CD4-positive, alpha-beta T cell (primary cell): ENCODE data around the gene HLA-DRB5. TPM values are rescaled to one million over a fixed set of nuclear protein-coding genes. Genes with fewer than 3 reads are reported as not detected.

ENCODE experiments used
- ATAC-seq: fragments of 200-7000 bp; cut with Tn5 transposase; one replicate; pipeline ENCODE4 v1.10.0; 2022; ENCODE audit warnings: mild to moderate bottlenecking; ENCODE audit not compliant: poor library complexity
- CTCF ChIA-PET: fragments of 350-600 bp; sonication (Branson Sonifier 250); formaldehyde crosslinking; loops from one replicate; lab custom pipeline; 2021; ENCODE audit warnings: antibody characterized with exemption, inconsistent platforms; lab: Charles Lee
- POLR2A ChIA-PET: fragments of 350-600 bp; sonication (Branson Sonifier 250); formaldehyde crosslinking; loops from one replicate; lab custom pipeline; 2021; ENCODE audit warnings: antibody characterized with exemption, inconsistent platforms; lab: Charles Lee
- DNase-seq, 14 experiments: peaks; one replicate each; pipeline ENCODE4 v3.0.0-alpha.2; 2013 to 2020; ENCODE audit warnings: mixed read lengths in 2 of 14
- H3K27ac ChIP-seq, 2 donors: one replicate each; pipeline versions ENCODE4 v1.5.1 to v1.7.0; 2013; ENCODE audit warnings: low read length in 2 of 2, low read depth in 1 of 2, mild to moderate bottlenecking in 1 of 2
- H3K27me3 ChIP-seq, 2 experiments: 1 replicate in 1 of 2; 2 replicates in 1 of 2; pipeline versions ENCODE4 v1.6.1 to v1.7.0; 2013; ENCODE audit warnings: low read length in 2 of 2, control low read depth in 1 of 2, mild to moderate bottlenecking in 1 of 2, moderate library complexity in 1 of 2; ENCODE audit not compliant: insufficient read depth in 2 of 2, control insufficient read depth in 1 of 2
- H3K36me3 ChIP-seq: one replicate; pipeline ENCODE4 v1.6.1; 2013; ENCODE audit warnings: low read length, control low read depth; ENCODE audit not compliant: insufficient read depth
- H3K4me1 ChIP-seq: one replicate; pipeline ENCODE4 v1.6.1; 2013; ENCODE audit warnings: low read length, control low read depth; ENCODE audit not compliant: insufficient read depth
- H3K4me3 ChIP-seq: one replicate; pipeline ENCODE4 v1.5.1; 2013; ENCODE audit warnings: mild to moderate bottlenecking, low read length, moderate library complexity
- H3K9me3 ChIP-seq, 2 experiments: 1 replicate in 1 of 2; 2 replicates in 1 of 2; pipeline versions ENCODE4 v1.6.1 to v1.7.0; 2013; ENCODE audit warnings: low read length in 2 of 2, mild to moderate bottlenecking in 2 of 2, control low read depth in 1 of 2, moderate library complexity in 1 of 2; ENCODE audit not compliant: control insufficient read depth in 1 of 2, insufficient read depth in 1 of 2
- H3K27ac Mint-ChIP-seq: one replicate; pipeline ENCODE4 v1.8.0; 2020; ENCODE audit warnings: mixed read lengths
- H3K27me3 Mint-ChIP-seq: one replicate; pipeline ENCODE4 v1.8.0; 2021; ENCODE audit warnings: mixed read lengths
- H3K36me3 Mint-ChIP-seq: one replicate; pipeline ENCODE4 v1.8.0; 2021; ENCODE audit warnings: low read depth, mixed read lengths
- H3K4me1 Mint-ChIP-seq: one replicate; pipeline ENCODE4 v1.8.0; 2021; ENCODE audit warnings: low read depth, mixed read lengths
- H3K4me3 Mint-ChIP-seq: one replicate; pipeline ENCODE4 v1.8.0; 2020; ENCODE audit warnings: mild to moderate bottlenecking, mixed read lengths
- H3K9me3 Mint-ChIP-seq: one replicate; pipeline ENCODE4 v1.8.0; 2020; ENCODE audit warnings: mixed read lengths
- intact Hi-C, 2 experiments: fragments of 100-400 bp; cut with DNase I in 1 of 2; cut with micrococcal nuclease in 1 of 2; formaldehyde crosslinking; loops; one replicate each; pipeline versions ENCODE4 v1.15.1 to v1.9.0; 2023 to 2025; cut with DNase I, micrococcal nuclease
- total RNA-seq, 174 experiments: library from RNA in 2 of 174; stranded (reverse) in 2 of 174; gene quantifications; one replicate each; pipeline ENCODE4 v1.2.3 and lab custom pipeline; 2021 to 2026
- TF ChIP-seq, protein P1 (sequence below): fragments of 200-600 bp; IDR thresholded peaks from one replicate; pipeline ENCODE4 v1.8.0; 2022; ENCODE audit warnings: antibody characterized with exemption, mild to moderate bottlenecking

Gene HLA-DRB5
- total RNA-seq, 2 experiments from 2014 or later = 12.5 to 12.6 TPM

GRCh38 chr6:32566957-32567356, 36.9 kb upstream of the HLA-DRB5 start:
- DNase-seq (no peak), ATAC-seq (no peak)
- H3K27me3 Mint-ChIP-seq = peaks cover 12% of the 10 kb centered on the region
- intact Hi-C loops = no loop called here
- no peaks in the 10 kb centered on the region for H3K27me3 ChIP-seq
- no peaks in the 10 kb centered on the region for H3K9me3 ChIP-seq
- no peaks in the 10 kb centered on the region for H3K9me3 Mint-ChIP-seq
- no peaks in the 10 kb centered on the region for H3K4me1 ChIP-seq
- H3K4me3 ChIP-seq = no peak overlapping the region
- no peak overlapping the region for H3K4me3 Mint-ChIP-seq
- ChIA-PET POLR2A (no interaction called here), CTCF (no interaction called here)
- no peak overlapping the region for H3K27ac ChIP-seq
- no peaks in the 10 kb centered on the region for H3K36me3 Mint-ChIP-seq
- TF ChIP-seq, protein P1, sequence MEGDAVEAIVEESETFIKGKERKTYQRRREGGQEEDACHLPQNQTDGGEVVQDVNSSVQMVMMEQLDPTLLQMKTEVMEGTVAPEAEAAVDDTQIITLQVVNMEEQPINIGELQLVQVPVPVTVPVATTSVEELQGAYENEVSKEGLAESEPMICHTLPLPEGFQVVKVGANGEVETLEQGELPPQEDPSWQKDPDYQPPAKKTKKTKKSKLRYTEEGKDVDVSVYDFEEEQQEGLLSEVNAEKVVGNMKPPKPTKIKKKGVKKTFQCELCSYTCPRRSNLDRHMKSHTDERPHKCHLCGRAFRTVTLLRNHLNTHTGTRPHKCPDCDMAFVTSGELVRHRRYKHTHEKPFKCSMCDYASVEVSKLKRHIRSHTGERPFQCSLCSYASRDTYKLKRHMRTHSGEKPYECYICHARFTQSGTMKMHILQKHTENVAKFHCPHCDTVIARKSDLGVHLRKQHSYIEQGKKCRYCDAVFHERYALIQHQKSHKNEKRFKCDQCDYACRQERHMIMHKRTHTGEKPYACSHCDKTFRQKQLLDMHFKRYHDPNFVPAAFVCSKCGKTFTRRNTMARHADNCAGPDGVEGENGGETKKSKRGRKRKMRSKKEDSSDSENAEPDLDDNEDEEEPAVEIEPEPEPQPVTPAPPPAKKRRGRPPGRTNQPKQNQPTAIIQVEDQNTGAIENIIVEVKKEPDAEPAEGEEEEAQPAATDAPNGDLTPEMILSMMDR = no peak
- no peaks in the 10 kb centered on the region for H3K36me3 ChIP-seq
- no peak overlapping the region for H3K27ac Mint-ChIP-seq
- peaks cover 11% of the 10 kb centered on the region for H3K4me1 Mint-ChIP-seq

- TF ChIP-seq, protein P1 = no peak
Measured at GRCh38 chr6:32565511-32565910, 35.4 kb upstream of the HLA-DRB5 start.

DNA sequence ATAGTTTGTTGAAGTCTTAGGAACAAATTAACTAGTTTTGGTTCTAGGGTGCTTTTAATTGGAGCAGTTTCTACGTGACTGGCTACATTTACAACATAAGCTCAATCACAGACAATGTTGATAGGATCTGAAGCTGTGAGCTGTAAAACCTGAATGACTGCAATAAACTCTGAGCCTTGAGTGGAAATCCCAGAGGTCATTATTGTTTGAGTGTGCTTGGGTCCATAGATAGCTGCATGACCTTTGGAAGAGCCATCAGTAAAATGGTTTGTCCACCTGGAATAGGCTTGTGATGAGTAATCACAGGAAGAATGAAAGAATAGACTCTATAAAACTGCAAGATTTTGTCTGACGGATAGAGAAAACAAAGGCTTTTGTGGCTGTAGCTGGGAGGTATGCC, 32.9 kb upstream of the HLA-DRB5 start:
- ChIA-PET CTCF (no interaction called here), POLR2A (no interaction called here)
- DNase-seq (no peak), ATAC-seq (no peak)
- Mint-ChIP-seq H3K4me1 (no peaks in the 10 kb centered on the region), H3K27ac (no peak overlapping the region), H3K9me3 (no peaks in the 10 kb centered on the region), H3K27me3 (peaks cover 19% of the 10 kb centered on the region), H3K36me3 (no peaks in the 10 kb centered on the region), H3K4me3 (no peak overlapping the region)
- no peaks in the 10 kb centered on the region for H3K4me1 ChIP-seq
- H3K9me3 ChIP-seq = no peaks in the 10 kb centered on the region
- no peaks in the 10 kb centered on the region for H3K27me3 ChIP-seq
- intact Hi-C loops = no loop called here
- H3K4me3 ChIP-seq = no peak overlapping the region
- H3K27ac ChIP-seq = no peak overlapping the region
- H3K36me3 ChIP-seq = no peaks in the 10 kb centered on the region
- TF ChIP-seq, protein P1 = no peak

More at GRCh38 chr6:32565511-32565910, 35.4 kb upstream of the HLA-DRB5 start:
- Histone ChIP-seq H3K27me3 (no peaks in the 10 kb centered on the region), H3K36me3 (no peaks in the 10 kb centered on the region), H3K4me3 (no peak overlapping the region), H3K9me3 (no peaks in the 10 kb centered on the region), H3K4me1 (no peaks in the 10 kb centered on the region), H3K27ac (no peak overlapping the region)
- Mint-ChIP-seq H3K36me3 (no peaks in the 10 kb centered on the region), H3K27ac (no peak overlapping the region), H3K9me3 (no peaks in the 10 kb centered on the region), H3K4me3 (no peak overlapping the region), H3K27me3 (peaks cover 19% of the 10 kb centered on the region), H3K4me1 (peaks cover 11% of the 10 kb centered on the region)
- ATAC-seq (no peak), DNase-seq (no peak)
- intact Hi-C loops = no loop called here
- CTCF ChIA-PET = no interaction called here
- POLR2A ChIA-PET = no interaction called here
